Calu3 (cell line): ENCODE data around the gene STIM1. TPM values are rescaled to one million over a fixed set of nuclear protein-coding genes. Genes with fewer than 3 reads are reported as not detected.
A peak's percentile ranks its signal among the peaks of the same experiment; 100 is the strongest.

Experiments
- BruUV-seq: library from RNA; stranded (reverse); fragments of 400-500 nt; replicated peaks from 2 replicates; lab custom pipeline; 2021; lab: Mats Ljungman, UMichigan
- CTCF ChIA-PET: fragments of 300-600 bp; sonication (Branson Sonifier 250); formaldehyde crosslinking; loops from one replicate; lab custom pipeline; 2022; ENCODE audit warnings: antibody characterized with exemption; lab: Charles Lee
- DNase-seq: peaks from one replicate; pipeline ENCODE4 v3.0.0; 2022
- H3K27ac Mint-ChIP-seq: one replicate; pipeline ENCODE4 v1.8.0; 2022; ENCODE audit warnings: mixed read lengths; ENCODE audit not compliant: unreplicated experiment
- H3K27me3 Mint-ChIP-seq: one replicate; pipeline ENCODE4 v1.8.0; 2022; ENCODE audit warnings: mixed read lengths; ENCODE audit not compliant: unreplicated experiment
- H3K36me3 Mint-ChIP-seq: one replicate; pipeline ENCODE4 v1.8.0; 2022; ENCODE audit warnings: mild to moderate bottlenecking, moderate library complexity, mixed read lengths; ENCODE audit not compliant: insufficient read depth, unreplicated experiment
- H3K4me1 Mint-ChIP-seq: one replicate; pipeline ENCODE4 v1.8.0; 2022; ENCODE audit warnings: mild to moderate bottlenecking, low read depth, mixed read lengths; ENCODE audit not compliant: unreplicated experiment
- H3K4me3 Mint-ChIP-seq: one replicate; pipeline ENCODE4 v1.8.0; 2022; ENCODE audit warnings: mild to moderate bottlenecking, low read depth, moderate library complexity, mixed read lengths; ENCODE audit not compliant: unreplicated experiment
- H3K9me3 Mint-ChIP-seq: one replicate; pipeline ENCODE4 v1.8.0; 2022; ENCODE audit warnings: low read depth, mixed read lengths; ENCODE audit not compliant: unreplicated experiment
- CTCF ChIP-seq: fragments of 200-600 bp; IDR thresholded peaks from one replicate; pipeline ENCODE4 v1.8.0; 2022; ENCODE audit warnings: antibody characterized with exemption; ENCODE audit not compliant: unreplicated experiment
- intact Hi-C: fragments of 100-400 bp; cut with micrococcal nuclease; formaldehyde crosslinking; loops from one replicate; pipeline ENCODE4 v1.10.0; 2022; ENCODE audit not compliant: unreplicated experiment
- total RNA-seq: library from RNA; stranded (reverse); gene quantifications from 2 replicates; pipeline ENCODE4 v1.2.3, GENCODE V29; 2022

The STIM1 gene
- total RNA-seq, 1 experiment from 2014 or later = 60.1 TPM

- DNase-seq = no peak
- Mint-ChIP-seq H3K4me3 (no peak overlapping the region), H3K27me3 (no peaks in the 10 kb centered on the region), H3K9me3 (no peaks in the 10 kb centered on the region), H3K4me1 (no peaks in the 10 kb centered on the region), H3K27ac (no peak overlapping the region), H3K36me3 (peaks cover 7% of the 10 kb centered on the region)
- CTCF ChIA-PET = no interaction called here
- intact Hi-C loops = no loop called here
- no TSS peak for BruUV-seq
- no peak for TF ChIP-seq CTCF
Measured at GRCh38 chr11:4105916-4106315, 250.5 kb downstream of the STIM1 start.

GRCh38 chr11:4111834-4112233, 256.4 kb downstream of the STIM1 start:
- intact Hi-C loops = no loop called here
- no peak for DNase-seq
- BruUV-seq = no TSS peak
- H3K27ac Mint-ChIP-seq = no peak overlapping the region
- H3K9me3 Mint-ChIP-seq = no peaks in the 10 kb centered on the region
- H3K36me3 Mint-ChIP-seq = peaks cover 26% of the 10 kb centered on the region
- TF ChIP-seq CTCF = no peak
- CTCF ChIA-PET = no interaction called here
- H3K27me3 Mint-ChIP-seq = no peaks in the 10 kb centered on the region
- no peaks in the 10 kb centered on the region for H3K4me1 Mint-ChIP-seq
- no peak overlapping the region for H3K4me3 Mint-ChIP-seq

GRCh38 chr11:4115128-4115527, 259.7 kb downstream of the STIM1 start:
- no peak overlapping the region for H3K4me3 Mint-ChIP-seq
- CTCF ChIA-PET = interaction anchor here (0.7 kb wide), 1 partner anchor 305 kb away, joined by 4 read pairs; no protein-coding TSS in a partner anchor
- H3K4me1 Mint-ChIP-seq = peaks cover 15% of the 10 kb centered on the region
- H3K9me3 Mint-ChIP-seq = no peaks in the 10 kb centered on the region
- BruUV-seq = no TSS peak
- intact Hi-C loops = no loop called here
- H3K27ac Mint-ChIP-seq = no peak overlapping the region
- no peak for TF ChIP-seq CTCF
- peaks cover 19% of the 10 kb centered on the region for H3K36me3 Mint-ChIP-seq
- H3K27me3 Mint-ChIP-seq = no peaks in the 10 kb centered on the region
- DNase-seq = no peak

- BruUV-seq = no TSS peak
- H3K36me3 Mint-ChIP-seq = peaks cover 11% of the 10 kb centered on the region
- no peaks in the 10 kb centered on the region for H3K27me3 Mint-ChIP-seq
- H3K4me3 Mint-ChIP-seq = no peak overlapping the region
- CTCF ChIA-PET = interaction anchor here (0.7 kb wide), 1 partner anchor 15 kb away, joined by 3 read pairs; no protein-coding TSS in a partner anchor
- TF ChIP-seq CTCF = no peak
- no peak for DNase-seq
- intact Hi-C loops = no loop called here
- H3K27ac Mint-ChIP-seq = peak overlapping the region; percentile 27
- peaks cover 15% of the 10 kb centered on the region for H3K4me1 Mint-ChIP-seq
- H3K9me3 Mint-ChIP-seq = no peaks in the 10 kb centered on the region
Measured at GRCh38 chr11:4118107-4118506, 262.6 kb downstream of the STIM1 start.
